ENCODE data around the gene UNC79.

GRCh38 chr14:93395231-93395630 is 35.5 kb upstream of the UNC79 start:
- TF ChIP-seq EZH2 (IDR thresholded peaks at IDR 0.05) = no peak
- TF ChIP-seq CTCF (IDR thresholded peaks at IDR 0.05) = no peak
- TF ChIP-seq EZH2phosphoT487 (IDR thresholded peaks at IDR 0.05) = no peak
